DMS114 treated with DMSO at 0.1 percent for 48 hours (cell line): ENCODE measurements around the gene AMPH.

Source experiments
- DNase-seq: peaks from one replicate; lab custom pipeline; 2025; ENCODE audit not compliant: unreplicated experiment; lab: John Stamatoyannopoulos, UW

AMPH gene

GRCh38 chr7:38463277-38464225, 167.6 kb downstream of the AMPH start:
- no peak for DNase-seq

- no peak for DNase-seq
These were observed 168.4 kb downstream of the AMPH start for GRCh38 chr7:38462819-38463218.

GRCh38 chr7:38461887-38462286, 169.3 kb downstream of the AMPH start:
- no peak for DNase-seq

GRCh38 chr7:38453826-38454225, 177.3 kb downstream of the AMPH start:
- DNase-seq: no peak

GRCh38 chr7:38453168-38453567, 178.0 kb downstream of the AMPH start:
- no peak for DNase-seq

GRCh38 chr7:38452681-38453108, 178.5 kb downstream of the AMPH start:
- DNase-seq: no peak

GRCh38 chr7:38451840-38452239, 179.3 kb downstream of the AMPH start:
- DNase-seq: peak; percentile 21

- no peak for DNase-seq
These were observed 182.5 kb downstream of the AMPH start for GRCh38 chr7:38448584-38449234.

- DNase-seq: no peak
These were observed 183.1 kb downstream of the AMPH start for GRCh38 chr7:38448054-38448453.

- no peak for DNase-seq
These were observed 192.2 kb downstream of the AMPH start for GRCh38 chr7:38438970-38439369.

GRCh38 chr7:38432671-38433070, 198.5 kb downstream of the AMPH start:
- no peak for DNase-seq

GRCh38 chr7:38432080-38432479, 199.1 kb downstream of the AMPH start:
- no peak for DNase-seq

GRCh38 chr7:38429057-38429456, 202.1 kb downstream of the AMPH start:
- no peak for DNase-seq

- no peak for DNase-seq
These were observed 203.1 kb downstream of the AMPH start for GRCh38 chr7:38428041-38428440.

- DNase-seq: no peak
These were observed 203.8 kb downstream of the AMPH start for GRCh38 chr7:38427279-38427955.

- DNase-seq: no peak
These were observed 205.7 kb downstream of the AMPH start for GRCh38 chr7:38425509-38425908.

GRCh38 chr7:38424750-38425463, 206.3 kb downstream of the AMPH start:
- no peak for DNase-seq

- no peak for DNase-seq
These were observed 217.4 kb downstream of the AMPH start for GRCh38 chr7:38413784-38414183.

GRCh38 chr7:38411404-38411803, 219.8 kb downstream of the AMPH start:
- DNase-seq: no peak

GRCh38 chr7:38410056-38410455, 221.1 kb downstream of the AMPH start:
- no peak for DNase-seq

GRCh38 chr7:38409531-38409930, 221.6 kb downstream of the AMPH start:
- DNase-seq: no peak
